CD4-positive, alpha-beta T cell treated with Interleukin-4 for 1 hour (primary cell): ENCODE results near the gene PCARE.
"Not testable (repeated sequence)": the region's sequence is repeated elsewhere in the genome, so short reads cannot be mapped to it uniquely, and the experiment has no call there.

Source experiments
- DNase-seq, 2 donors: peaks; one replicate each; pipeline ENCODE4 v3.0.0-alpha.2; 2020 to 2022

PCARE gene

GRCh38 chr2:29090311-29090710 is 16.0 kb upstream of the PCARE start:
- not testable (repeated sequence) for DNase-seq

- DNase-seq = no peak
Measured at GRCh38 chr2:29084554-29084953, 10.2 kb upstream of the PCARE start.

- no peak for DNase-seq
Measured at GRCh38 chr2:29082804-29083495, 8.6 kb upstream of the PCARE start.

GRCh38 chr2:29080886-29081743 is 6.8 kb upstream of the PCARE start:
- no peak for DNase-seq

GRCh38 chr2:29079887-29080286 is 5.6 kb upstream of the PCARE start:
- no peak for DNase-seq

- DNase-seq = no peak
Measured at GRCh38 chr2:29075894-29076705, 1.8 kb upstream of the PCARE start.

- no peak for DNase-seq
Measured at GRCh38 chr2:29073933-29074332, 390 bp downstream of the PCARE start.

- DNase-seq = no peak
Measured at GRCh38 chr2:29072971-29073725, 1.2 kb downstream of the PCARE start.

- no peak for DNase-seq
Measured at GRCh38 chr2:29072251-29072650, 2.1 kb downstream of the PCARE start.

- no peak for DNase-seq
Measured at GRCh38 chr2:29071032-29071975, 3.0 kb downstream of the PCARE start.

- DNase-seq = no peak
Measured at GRCh38 chr2:29070526-29070925, 3.8 kb downstream of the PCARE start.

GRCh38 chr2:29068513-29068912 is 5.8 kb downstream of the PCARE start:
- DNase-seq = no peak

GRCh38 chr2:29066997-29067605 is 7.2 kb downstream of the PCARE start:
- DNase-seq = no peak

GRCh38 chr2:29066271-29066860 is 8.0 kb downstream of the PCARE start:
- DNase-seq = no peak

GRCh38 chr2:29065068-29065811 is 9.1 kb downstream of the PCARE start:
- DNase-seq = no peak

GRCh38 chr2:29064746-29065067 is 9.6 kb downstream of the PCARE start:
- DNase-seq = no peak

GRCh38 chr2:29064346-29064715 is 10.0 kb downstream of the PCARE start:
- no peak for DNase-seq

GRCh38 chr2:29063646-29064345 is 10.5 kb downstream of the PCARE start:
- DNase-seq = no peak

GRCh38 chr2:29063056-29063455 is 11.3 kb downstream of the PCARE start:
- no peak for DNase-seq
